ENCODE results near the gene P2RY4. TPM values are rescaled to one million over a fixed set of nuclear protein-coding genes. Genes with fewer than 3 reads are reported as not detected.
A peak's percentile ranks its signal among the peaks of the same experiment; 100 is the strongest.
"Not testable (repeated sequence)": the region's sequence is repeated elsewhere in the genome, so short reads cannot be mapped to it uniquely, and the experiment has no call there.

Gene P2RY4
- total RNA-seq, 1 donor from 2014 or later = not detected

DNA sequence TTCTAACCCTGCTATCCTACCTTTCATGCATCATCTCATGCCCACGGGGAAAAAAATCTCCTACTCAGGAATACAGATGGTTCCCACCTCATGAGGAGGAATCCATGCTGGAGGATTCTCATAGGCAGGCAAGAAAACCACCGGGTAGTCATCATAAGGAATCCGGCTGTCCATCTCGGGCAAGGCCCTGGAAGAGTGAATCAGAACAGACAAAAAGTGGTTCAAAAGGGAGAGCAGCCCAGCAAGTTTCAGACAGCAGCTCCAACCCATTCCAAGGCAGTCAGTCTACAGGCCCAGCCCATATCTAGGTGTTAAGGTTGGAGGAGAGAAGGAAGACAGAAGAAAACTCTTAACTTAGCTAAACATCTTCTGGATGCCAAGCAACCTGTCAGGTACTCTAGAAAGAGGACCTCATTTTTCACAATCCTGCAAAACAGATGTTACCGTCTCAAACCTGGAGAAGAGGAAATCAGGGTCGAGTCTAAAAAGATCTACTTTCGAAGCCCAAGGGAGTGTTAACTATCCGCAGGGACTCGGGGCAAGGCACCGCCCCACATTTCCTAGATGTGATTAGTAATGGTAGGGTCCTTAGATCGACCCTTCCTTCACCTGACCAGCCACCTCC, 29.3 kb upstream of the P2RY4 start:
- Mint-ChIP-seq H3K36me3 (ENCODE audit: low read depth) (peaks cover 28% of the 10 kb centered on the region), H3K27ac (peak overlapping the region; percentile 72), H3K27me3 (no peaks in the 10 kb centered on the region), H3K9me3 (no peaks in the 10 kb centered on the region), H3K4me1 (peaks cover 13% of the 10 kb centered on the region), H3K4me3 (peak overlapping the region; percentile 86)
- DNase-seq (no peak), ATAC-seq (ENCODE audit: low read depth) (no peak)
- no peak for TF ChIP-seq CTCF (IDR thresholded peaks at IDR 0.05)
- CTCF ChIA-PET = interaction anchor here (0.6 kb wide), 1 partner anchor 148 kb away, joined by 3 read pairs; no protein-coding TSS in a partner anchor
- POLR2A ChIA-PET = no interaction called here
- intact Hi-C loops (cut with micrococcal nuclease) = no loop called here

GRCh38 chrX:70281951-70282350, 21.9 kb upstream of the P2RY4 start, which contains the start of gene RAB41:
RAB41 (plus strand) TSS chrX:70282172; CDS start chrX:70282218, 46 bp downstream.
- Mint-ChIP-seq H3K4me1 (no peaks in the 10 kb centered on the region), H3K4me3 (no peak within 1 kb of the TSS), H3K27ac (no peak within 1 kb of the TSS), H3K27me3 (no peaks in the 10 kb centered on the region), H3K36me3 (ENCODE audit: low read depth) (peaks cover 31% of the 10 kb centered on the region), H3K9me3 (no peaks in the 10 kb centered on the region)
- intact Hi-C loops (cut with micrococcal nuclease) = no loop called here
- TF ChIP-seq CTCF (IDR thresholded peaks at IDR 0.05) = no peak
- ATAC-seq (ENCODE audit: low read depth) (no peak), DNase-seq (no peak)
- ChIA-PET CTCF (no interaction called here), POLR2A (no interaction called here)

- Mint-ChIP-seq H3K36me3 (ENCODE audit: low read depth) (peaks cover 20% of the 10 kb centered on the region), H3K9me3 (no peaks in the 10 kb centered on the region), H3K27me3 (no peaks in the 10 kb centered on the region), H3K4me3 (no peak overlapping the region), H3K4me1 (no peaks in the 10 kb centered on the region), H3K27ac (no peak overlapping the region)
- POLR2A ChIA-PET = no interaction called here
- CTCF ChIA-PET = no interaction called here
- no peak for ATAC-seq (ENCODE audit: low read depth)
- intact Hi-C loops (cut with micrococcal nuclease) = no loop called here
- no peak for TF ChIP-seq CTCF (IDR thresholded peaks at IDR 0.05)
- DNase-seq = no peak
Observed at GRCh38 chrX:70280573-70280972, 20.6 kb upstream of the P2RY4 start.

- intact Hi-C loops (cut with micrococcal nuclease) = no loop called here
- Mint-ChIP-seq H3K27ac (no peak overlapping the region), H3K4me1 (no peaks in the 10 kb centered on the region), H3K36me3 (ENCODE audit: low read depth) (peaks cover 9% of the 10 kb centered on the region), H3K9me3 (no peaks in the 10 kb centered on the region), H3K27me3 (no peaks in the 10 kb centered on the region), H3K4me3 (no peak overlapping the region)
- CTCF ChIA-PET = no interaction called here
- TF ChIP-seq CTCF (IDR thresholded peaks at IDR 0.05) = no peak
- DNase-seq (no peak), ATAC-seq (ENCODE audit: low read depth) (no peak)
- POLR2A ChIA-PET = no interaction called here
Observed at GRCh38 chrX:70279081-70279480, 19.1 kb upstream of the P2RY4 start.

GRCh38 chrX:70274029-70274428, 14.0 kb upstream of the P2RY4 start:
- H3K36me3 Mint-ChIP-seq (ENCODE audit: low read depth); intact Hi-C loops (cut with micrococcal nuclease); CTCF ChIA-PET; H3K4me3 Mint-ChIP-seq; ATAC-seq (ENCODE audit: low read depth); DNase-seq; H3K4me1 Mint-ChIP-seq; POLR2A ChIA-PET; H3K9me3 Mint-ChIP-seq; H3K27me3 Mint-ChIP-seq; H3K27ac Mint-ChIP-seq: not testable (repeated sequence)

DNA sequence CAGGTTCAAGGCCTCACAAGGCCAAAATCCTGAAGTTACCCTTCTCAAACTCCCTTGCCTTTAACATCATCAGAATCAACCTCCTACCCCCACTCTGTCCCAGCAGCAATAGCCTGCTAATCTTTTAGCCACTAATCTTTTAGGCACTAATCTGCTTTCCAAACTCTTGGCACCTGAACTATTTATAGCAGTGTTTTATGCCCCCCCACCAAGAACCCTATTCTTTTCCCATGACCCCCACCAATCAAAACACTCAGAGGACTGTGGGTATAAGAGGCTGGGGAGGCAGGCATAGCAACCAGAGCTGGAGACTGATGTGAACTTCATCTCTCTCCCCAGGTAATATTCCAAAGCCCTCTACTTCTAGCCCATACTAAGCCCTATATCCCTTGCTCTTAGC, 8.0 kb upstream of the P2RY4 start, which contains the start of gene ARR3:
Gene ARR3, plus strand, starts transcription at position 301 of the 400 bp plus-strand sequence. CDS start 1,052 bp downstream, outside the sequence.
- intact Hi-C loops (cut with micrococcal nuclease) = no loop called here
- TF ChIP-seq CTCF (IDR thresholded peaks at IDR 0.05) = no peak
- no peak within 1 kb of the TSS for H3K27ac Mint-ChIP-seq
- H3K36me3 Mint-ChIP-seq (ENCODE audit: low read depth) = no peaks in the 10 kb centered on the region
- POLR2A ChIA-PET = no interaction called here
- no peaks in the 10 kb centered on the region for H3K4me1 Mint-ChIP-seq
- no peaks in the 10 kb centered on the region for H3K27me3 Mint-ChIP-seq
- H3K4me3 Mint-ChIP-seq = no peak within 1 kb of the TSS
- H3K9me3 Mint-ChIP-seq = no peaks in the 10 kb centered on the region
- ATAC-seq (ENCODE audit: low read depth) = no peak
- DNase-seq = no peak
- CTCF ChIA-PET = no interaction called here
